ENCODE results near the gene TRMT10C. TPM values are rescaled to one million over a fixed set of nuclear protein-coding genes. Genes with fewer than 3 reads are reported as not detected.
"Not testable (repeated sequence)": the region's sequence is repeated elsewhere in the genome, so short reads cannot be mapped to it uniquely, and the experiment has no call there.

The TRMT10C gene
- total RNA-seq, 2 donors from 2014 or later: 41.4 to 41.8 TPM

GRCh38 chr3:101536266-101536665 lies 25.4 kb upstream of the TRMT10C start:
- no peak overlapping the region for H3K4me3 ChIP-seq (ENCODE audit: low read length)
- H3K27ac Mint-ChIP-seq: no peak overlapping the region
- no peaks in the 10 kb centered on the region for H3K36me3 ChIP-seq (ENCODE audit: control insufficient read depth, insufficient read depth, low read length)
- H3K4me3 Mint-ChIP-seq: no peak overlapping the region
- H3K27me3 ChIP-seq (ENCODE audit: control insufficient read depth, insufficient read depth, low read length, poor library complexity, severe bottlenecking): no peaks in the 10 kb centered on the region
- H3K9ac ChIP-seq (ENCODE audit: extremely low read depth, low read length, poor library complexity, severe bottlenecking): no peak overlapping the region
- no peak overlapping the region for H3K27ac ChIP-seq (ENCODE audit: low read depth, low read length)
- TF ChIP-seq CTCF (conservative IDR thresholded peaks at IDR 0.05): no peak
- peaks cover 18% of the 10 kb centered on the region for H3K9me3 Mint-ChIP-seq
- peaks cover 2% of the 10 kb centered on the region for H3K9me3 ChIP-seq (ENCODE audit: control insufficient read depth, low read length)
- WGBS, 2 experiments (ENCODE audit: insufficient coverage in 1 of 2, insufficient read length in 1 of 2): 85 to 100% methylated on average over 1 of the region's 1 CpG
- no peaks in the 10 kb centered on the region for H3K36me3 Mint-ChIP-seq (ENCODE audit: low read depth)
- H3K27me3 Mint-ChIP-seq (ENCODE audit: insufficient read depth): peaks cover 6% of the 10 kb centered on the region
- DNase-seq: no peak
- H3K4me1 ChIP-seq (ENCODE audit: control insufficient read depth, insufficient read depth, low read length): no peaks in the 10 kb centered on the region
- H3K4me1 Mint-ChIP-seq: peaks cover 11% of the 10 kb centered on the region

GRCh38 chr3:101536955-101537354 lies 24.7 kb upstream of the TRMT10C start:
- H3K4me1 Mint-ChIP-seq; H3K36me3 Mint-ChIP-seq (ENCODE audit: low read depth); H3K27me3 Mint-ChIP-seq (ENCODE audit: insufficient read depth); DNase-seq; H3K4me1 ChIP-seq (ENCODE audit: control insufficient read depth, insufficient read depth, low read length); H3K4me3 Mint-ChIP-seq; H3K27ac Mint-ChIP-seq; H3K4me3 ChIP-seq (ENCODE audit: low read length); H3K9ac ChIP-seq (ENCODE audit: extremely low read depth, low read length, poor library complexity, severe bottlenecking); H3K27me3 ChIP-seq (ENCODE audit: control insufficient read depth, insufficient read depth, low read length, poor library complexity, severe bottlenecking); H3K36me3 ChIP-seq (ENCODE audit: control insufficient read depth, insufficient read depth, low read length); H3K27ac ChIP-seq (ENCODE audit: low read depth, low read length); H3K9me3 ChIP-seq (ENCODE audit: control insufficient read depth, low read length): not testable (repeated sequence)
- peaks cover 22% of the 10 kb centered on the region for H3K9me3 Mint-ChIP-seq
- 80% methylated on average over 1 of the region's 1 CpG; no CpG with 5 or more reads in 1 of the 2 experiments for WGBS, 2 experiments (ENCODE audit: insufficient coverage in 1 of 2, insufficient read length in 1 of 2)

GRCh38 chr3:101542957-101543356 lies 18.7 kb upstream of the TRMT10C start:
- no peak for TF ChIP-seq CTCF (conservative IDR thresholded peaks at IDR 0.05)
- H3K9me3 ChIP-seq (ENCODE audit: control insufficient read depth, low read length): peaks cover 12% of the 10 kb centered on the region
- no peaks in the 10 kb centered on the region for H3K36me3 ChIP-seq (ENCODE audit: control insufficient read depth, insufficient read depth, low read length)
- Mint-ChIP-seq H3K9me3 (peaks cover 35% of the 10 kb centered on the region), H3K36me3 (ENCODE audit: low read depth) (no peaks in the 10 kb centered on the region), H3K4me1 (no peaks in the 10 kb centered on the region), H3K4me3 (no peak overlapping the region), H3K27me3 (ENCODE audit: insufficient read depth) (peaks cover 2% of the 10 kb centered on the region), H3K27ac (no peak overlapping the region)
- H3K27ac ChIP-seq (ENCODE audit: low read depth, low read length): no peak overlapping the region
- no peak overlapping the region for H3K4me3 ChIP-seq (ENCODE audit: low read length)
- no peaks in the 10 kb centered on the region for H3K27me3 ChIP-seq (ENCODE audit: control insufficient read depth, insufficient read depth, low read length, poor library complexity, severe bottlenecking)
- no peak overlapping the region for H3K9ac ChIP-seq (ENCODE audit: extremely low read depth, low read length, poor library complexity, severe bottlenecking)
- no peak for DNase-seq
- no peaks in the 10 kb centered on the region for H3K4me1 ChIP-seq (ENCODE audit: control insufficient read depth, insufficient read depth, low read length)

GRCh38 chr3:101544161-101544850 lies 17.4 kb upstream of the TRMT10C start:
- Mint-ChIP-seq H3K4me3 (no peak overlapping the region), H3K9me3 (peaks cover 35% of the 10 kb centered on the region), H3K36me3 (ENCODE audit: low read depth) (no peaks in the 10 kb centered on the region), H3K27ac (no peak overlapping the region), H3K27me3 (ENCODE audit: insufficient read depth) (peaks cover 1% of the 10 kb centered on the region), H3K4me1 (peaks cover 4% of the 10 kb centered on the region)
- H3K36me3 ChIP-seq (ENCODE audit: control insufficient read depth, insufficient read depth, low read length): no peaks in the 10 kb centered on the region
- no peak for DNase-seq
- H3K4me1 ChIP-seq (ENCODE audit: control insufficient read depth, insufficient read depth, low read length): no peaks in the 10 kb centered on the region
- peaks cover 12% of the 10 kb centered on the region for H3K9me3 ChIP-seq (ENCODE audit: control insufficient read depth, low read length)
- H3K27ac ChIP-seq (ENCODE audit: low read depth, low read length): no peak overlapping the region
- H3K27me3 ChIP-seq (ENCODE audit: control insufficient read depth, insufficient read depth, low read length, poor library complexity, severe bottlenecking): no peaks in the 10 kb centered on the region
- H3K4me3 ChIP-seq (ENCODE audit: low read length): no peak overlapping the region
- no peak overlapping the region for H3K9ac ChIP-seq (ENCODE audit: extremely low read depth, low read length, poor library complexity, severe bottlenecking)
- 80 to 83% methylated on average over 1 of the region's 1 CpG for WGBS, 2 experiments (ENCODE audit: insufficient coverage in 1 of 2, insufficient read length in 1 of 2)
- peak; percentile 70 for TF ChIP-seq CTCF (conservative IDR thresholded peaks at IDR 0.05)
